Mesenchymal stem cell (in vitro differentiated cells and primary cell): ENCODE measurements around the gene TCF25.

Experiments used
- DNase-seq: peaks from one replicate; pipeline ENCODE4 v3.0.0-alpha.2; 2013
- H2AFZ ChIP-seq: one replicate; pipeline ENCODE4 v1.6.1; 2013; ENCODE audit warnings: low read depth, mild to moderate bottlenecking, control low read depth, inconsistent platforms, low read length, moderate library complexity
- H2AK5ac ChIP-seq: 2 replicates; pipeline ENCODE4 v1.6.1; 2013; ENCODE audit warnings: low read length, moderate library complexity, mild to moderate bottlenecking, inconsistent platforms; ENCODE audit not compliant: severe bottlenecking
- H2BK120ac ChIP-seq: one replicate; pipeline ENCODE4 v1.6.1; 2013; ENCODE audit warnings: low read depth, mild to moderate bottlenecking, inconsistent platforms, low read length, moderate library complexity
- H2BK12ac ChIP-seq, 2 experiments: one replicate each; pipeline ENCODE4 v1.6.1; 2013; ENCODE audit warnings: inconsistent platforms in 2 of 2, low read length in 2 of 2, mild to moderate bottlenecking in 2 of 2, moderate library complexity in 2 of 2, control low read depth in 1 of 2
- H2BK15ac ChIP-seq: one replicate; pipeline ENCODE4 v1.6.1; 2013; ENCODE audit warnings: mild to moderate bottlenecking, low read depth, inconsistent platforms; ENCODE audit not compliant: poor library complexity, severe bottlenecking
- H2BK5ac ChIP-seq: 2 replicates; pipeline ENCODE4 v1.6.1; 2013; ENCODE audit warnings: low read depth, mild to moderate bottlenecking, low read length, control low read depth, inconsistent platforms; ENCODE audit not compliant: poor library complexity, severe bottlenecking
- H3K14ac ChIP-seq, 2 experiments: one replicate each; pipeline ENCODE4 v1.6.1; 2013; ENCODE audit warnings: inconsistent platforms in 2 of 2, low read length in 2 of 2, control low read depth in 1 of 2, mild to moderate bottlenecking in 1 of 2, moderate library complexity in 1 of 2
- H3K18ac ChIP-seq, 2 experiments: one replicate each; pipeline ENCODE4 v1.6.1; 2013; ENCODE audit warnings: inconsistent platforms in 2 of 2, low read length in 2 of 2, control low read depth in 1 of 2, low read depth in 1 of 2, mild to moderate bottlenecking in 1 of 2
- H3K23ac ChIP-seq, 2 experiments: one replicate each; pipeline ENCODE4 v1.6.1; 2013; ENCODE audit warnings: inconsistent platforms in 2 of 2, low read length in 2 of 2, mild to moderate bottlenecking in 2 of 2, moderate library complexity in 2 of 2, control low read depth in 1 of 2
- H3K27ac ChIP-seq: 2 replicates; pipeline ENCODE4 v1.5.1; 2013; ENCODE audit warnings: mild to moderate bottlenecking, moderate library complexity, low read length, control low read depth, inconsistent platforms; ENCODE audit not compliant: poor library complexity, severe bottlenecking
- H3K27me3 ChIP-seq, 2 experiments: 2 replicates each; pipeline versions ENCODE4 v1.6.1 to v1.7.0; 2013; ENCODE audit warnings: low read length in 2 of 2, mild to moderate bottlenecking in 2 of 2, moderate library complexity in 2 of 2, control low read depth in 1 of 2, inconsistent platforms in 1 of 2; ENCODE audit not compliant: control insufficient read depth in 1 of 2, insufficient read depth in 1 of 2
- H3K36me3 ChIP-seq, 2 experiments: 2 replicates each; pipeline versions ENCODE4 v1.6.1 to v1.7.0; 2013; ENCODE audit warnings: low read length in 2 of 2, control low read depth in 1 of 2, inconsistent platforms in 1 of 2, low read depth in 1 of 2, mild to moderate bottlenecking in 1 of 2; ENCODE audit not compliant: insufficient read depth in 2 of 2, control insufficient read depth in 1 of 2
- H3K4ac ChIP-seq, 2 experiments: one replicate each; pipeline ENCODE4 v1.6.1; 2013; ENCODE audit warnings: inconsistent platforms in 2 of 2, low read length in 2 of 2, mild to moderate bottlenecking in 2 of 2, moderate library complexity in 2 of 2, control low read depth in 1 of 2, low read depth in 1 of 2
- H3K4me1 ChIP-seq: 2 replicates; pipeline ENCODE4 v1.6.1; 2013; ENCODE audit warnings: low read depth, low read length, control low read depth; ENCODE audit not compliant: control insufficient read depth, insufficient read depth
- H3K4me2 ChIP-seq: 2 replicates; pipeline ENCODE4 v1.6.1; 2013; ENCODE audit warnings: low read length, mild to moderate bottlenecking, inconsistent platforms; ENCODE audit not compliant: poor library complexity, severe bottlenecking
- H3K4me3 ChIP-seq, 2 experiments: 2 replicates each; pipeline versions ENCODE4 v1.5.1 to v1.7.0; 2013; ENCODE audit warnings: low read length in 2 of 2, mild to moderate bottlenecking in 2 of 2, control low read depth in 1 of 2, low read depth in 1 of 2; ENCODE audit not compliant: insufficient read depth in 1 of 2
- H3K79me1 ChIP-seq: replicated peaks from 2 replicates; pipeline ENCODE4 v1.6.1; 2013; ENCODE audit warnings: mild to moderate bottlenecking, control low read depth, low read length, inconsistent platforms; ENCODE audit not compliant: poor library complexity, severe bottlenecking
- H3K9ac ChIP-seq: 2 replicates; pipeline ENCODE4 v1.7.0; 2013; ENCODE audit warnings: mild to moderate bottlenecking, low read length, moderate library complexity
- H3K9me3 ChIP-seq: 2 replicates; pipeline ENCODE4 v1.7.0; 2013; ENCODE audit warnings: mild to moderate bottlenecking, low read length; ENCODE audit not compliant: control insufficient read depth
- H4K8ac ChIP-seq: one replicate; pipeline ENCODE4 v1.6.1; 2013; ENCODE audit warnings: inconsistent platforms, mild to moderate bottlenecking, low read length, moderate library complexity
- H4K91ac ChIP-seq: one replicate; pipeline ENCODE4 v1.6.1; 2013; ENCODE audit warnings: mild to moderate bottlenecking, low read length, inconsistent platforms
- WGBS: methylation state at CpG from one replicate; pipeline ENCODE4 v1.1.7; 2013; ENCODE audit warnings: mixed read lengths; 5-methylcytosine and 5-hydroxymethylcytosine counted together

TCF25 gene

DNA sequence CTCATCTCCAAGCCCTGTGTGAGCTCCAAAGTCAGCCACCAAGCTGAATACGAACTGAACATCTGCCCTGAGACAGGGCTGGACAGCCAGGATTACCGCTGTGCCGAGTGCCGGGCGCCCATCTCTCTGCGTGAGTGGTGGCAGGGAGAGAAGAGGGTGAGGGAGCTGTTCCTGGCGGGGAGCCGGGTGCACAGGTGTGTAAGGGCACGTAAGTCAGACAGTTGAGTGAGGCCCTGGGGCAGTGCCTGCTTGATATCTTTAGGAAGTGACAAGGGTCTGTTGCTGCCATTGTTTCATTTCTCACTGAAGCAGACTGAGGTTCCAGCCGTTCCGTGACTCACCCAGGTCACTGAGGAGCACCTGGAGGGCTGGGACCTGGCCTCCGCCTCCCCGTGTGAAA is 87.6 kb downstream of the TCF25 start:
- H4K8ac ChIP-seq: no peak overlapping the region
- H3K4ac ChIP-seq: no peak overlapping the region
- 98% methylated on average over 13 of the region's 13 CpGs for WGBS
- H3K23ac ChIP-seq: no peak overlapping the region
- no peak overlapping the region for H3K14ac ChIP-seq
- no peak overlapping the region for H2BK12ac ChIP-seq
- no peak overlapping the region for H3K27ac ChIP-seq
- no peak overlapping the region for H2BK15ac ChIP-seq
- no peak overlapping the region for H3K9ac ChIP-seq
- H3K4me1 ChIP-seq: no peaks in the 10 kb centered on the region
- H3K4me3 ChIP-seq: no peak overlapping the region
- no peak overlapping the region for H3K4me2 ChIP-seq
- H2AK5ac ChIP-seq: no peak overlapping the region
- H3K27me3 ChIP-seq: no peaks in the 10 kb centered on the region
- no peak overlapping the region for H2AFZ ChIP-seq
- DNase-seq: no peak
- H2BK120ac ChIP-seq: no peak overlapping the region
- no peak overlapping the region for H2BK5ac ChIP-seq
- H3K18ac ChIP-seq: no peak overlapping the region
- no peak overlapping the region for H4K91ac ChIP-seq
- peaks cover 52 to 82% of the 10 kb centered on the region in 2 experiments for H3K36me3 ChIP-seq
- no peaks in the 10 kb centered on the region for H3K9me3 ChIP-seq
- H3K79me1 ChIP-seq: peaks cover 13% of the 10 kb centered on the region
